GM12872 (cell line): ENCODE data around the gene LINC00632.

Source experiments
- CTCF ChIP-seq: IDR thresholded peaks from 3 replicates; pipeline ENCODE4 v1.5.1; 2011; ENCODE audit warnings: low read depth, mild to moderate bottlenecking, low read length, moderate library complexity; ENCODE audit not compliant: insufficient read depth

Gene LINC00632

GRCh38 chrX:140710710-140711109 lies 1.2 kb downstream of the LINC00632 start:
- no peak for TF ChIP-seq CTCF

- TF ChIP-seq CTCF: no peak
Observed at GRCh38 chrX:140711894-140712293, 2.3 kb downstream of the LINC00632 start.

- no peak for TF ChIP-seq CTCF
Observed at GRCh38 chrX:140712413-140713173, 3.0 kb downstream of the LINC00632 start.

GRCh38 chrX:140713174-140713539 lies 3.6 kb downstream of the LINC00632 start:
- TF ChIP-seq CTCF: no peak

GRCh38 chrX:140715787-140716186 lies 6.2 kb downstream of the LINC00632 start:
- TF ChIP-seq CTCF: no peak

GRCh38 chrX:140723121-140723715 lies 13.7 kb downstream of the LINC00632 start:
- TF ChIP-seq CTCF: no peak

- TF ChIP-seq CTCF: no peak
Observed at GRCh38 chrX:140724309-140724708, 14.8 kb downstream of the LINC00632 start.
